Measurements from ENCODE around the gene RSPO1.
A peak's percentile ranks its signal among the peaks of the same experiment; 100 is the strongest.
"Not testable (repeated sequence)": the region's sequence is repeated elsewhere in the genome, so short reads cannot be mapped to it uniquely, and the experiment has no call there.

The RSPO1 gene

DNA sequence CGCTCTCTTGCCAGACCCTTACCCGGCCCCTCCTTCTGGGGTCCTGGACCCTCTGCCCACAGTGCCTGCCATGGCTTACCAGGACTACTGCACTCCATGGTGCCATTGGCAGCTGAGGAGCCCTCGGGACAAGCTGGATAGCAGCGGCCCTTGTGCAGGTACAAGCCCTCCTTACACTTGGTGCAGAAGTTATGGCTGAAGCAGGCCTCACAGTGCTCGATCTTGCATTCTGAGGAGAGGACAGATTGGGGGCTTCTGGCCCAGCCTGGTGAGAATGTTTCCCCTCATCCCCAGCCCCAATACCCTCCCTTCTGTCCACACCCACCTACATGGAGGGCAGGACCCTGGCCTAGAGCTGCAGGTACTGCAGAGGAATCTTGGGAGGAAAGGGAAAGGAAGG is 20.6 kb downstream of the RSPO1 start:
- no peak for DNase-seq (ENCODE audit: low spot score)

- no peak for DNase-seq (ENCODE audit: low spot score)
These were observed 22.5 kb downstream of the RSPO1 start for GRCh38 chr1:37612186-37612585.

- DNase-seq (ENCODE audit: low spot score), result no peak
These were observed 24.7 kb downstream of the RSPO1 start for GRCh38 chr1:37609994-37610393.

GRCh38 chr1:37609002-37609401 is 25.7 kb downstream of the RSPO1 start:
- DNase-seq (ENCODE audit: low spot score), result no peak

DNA sequence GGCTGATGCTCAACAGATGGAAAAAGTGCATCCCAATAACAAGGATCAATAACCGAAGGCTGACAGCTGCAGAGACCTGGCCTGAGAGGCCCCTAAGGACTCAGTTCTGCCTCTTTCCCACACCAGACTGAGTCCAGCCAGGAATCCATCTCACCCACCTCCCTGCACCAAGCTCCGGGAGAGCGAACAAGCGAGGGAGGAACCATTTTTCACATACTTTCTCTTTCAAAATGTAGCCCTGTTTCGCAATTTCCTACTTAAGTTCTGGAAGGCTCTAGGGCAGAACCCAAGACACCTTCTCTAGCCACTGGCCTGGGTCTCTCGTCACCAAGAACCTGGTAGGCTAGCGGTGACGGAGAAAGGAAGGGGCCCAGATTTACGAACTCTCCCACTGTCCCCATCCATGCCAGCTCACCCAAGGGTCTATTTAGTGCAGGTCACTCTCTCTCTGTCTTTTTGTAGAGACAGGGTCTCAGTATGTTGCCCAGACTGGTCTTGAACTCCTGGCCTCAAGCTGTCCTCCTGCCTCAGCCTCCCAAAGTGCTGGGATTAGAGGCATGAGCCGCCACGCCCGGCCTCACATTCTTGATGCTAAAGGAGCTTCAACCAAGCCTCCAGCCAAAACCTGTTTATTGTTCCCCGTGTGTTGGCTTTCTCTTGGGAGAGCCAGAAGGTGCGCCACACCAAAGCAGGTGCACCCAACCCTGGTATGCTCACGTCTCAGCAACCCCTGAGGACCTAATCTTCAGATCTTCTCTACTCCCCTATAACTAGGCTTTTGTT is 28.0 kb downstream of the RSPO1 start:
- no peak for DNase-seq (ENCODE audit: low spot score)

DNA sequence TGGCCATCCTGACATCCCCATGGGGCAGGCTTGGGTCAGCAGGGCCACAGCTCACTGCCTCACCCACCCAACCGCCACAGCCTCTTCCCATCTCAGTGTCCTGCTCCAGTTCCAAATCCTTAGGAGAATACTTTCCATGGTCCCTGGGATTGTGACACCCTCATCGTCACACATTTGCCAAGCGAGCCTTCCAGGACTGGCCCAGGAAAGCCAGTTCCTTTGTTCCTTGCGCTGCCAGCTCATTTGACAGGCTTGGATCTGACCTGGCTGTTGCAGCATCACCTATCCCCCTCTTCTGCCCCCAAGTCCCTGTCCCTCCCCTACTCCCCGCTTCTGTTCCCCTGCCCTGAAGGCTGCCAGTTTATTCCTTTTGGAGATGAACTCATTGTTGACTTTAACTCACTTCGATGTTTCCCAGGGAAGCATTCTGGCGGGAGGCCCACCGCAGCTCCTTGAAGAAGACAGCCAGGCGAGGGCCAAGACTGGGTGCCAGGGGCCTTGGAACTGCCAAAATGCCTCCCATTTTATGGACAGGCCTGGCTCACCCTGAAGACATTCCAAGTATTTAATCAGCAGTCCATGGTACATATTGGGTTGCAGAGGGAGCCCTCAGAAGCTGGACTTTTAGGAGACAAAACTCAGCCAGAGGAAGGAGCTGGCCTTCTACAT is 28.8 kb downstream of the RSPO1 start:
- DNase-seq (ENCODE audit: low spot score), result no peak

GRCh38 chr1:37605061-37605650 is 29.5 kb downstream of the RSPO1 start:
- DNase-seq (ENCODE audit: low spot score), result no peak

GRCh38 chr1:37602750-37603694 is 31.7 kb downstream of the RSPO1 start:
- DNase-seq (ENCODE audit: low spot score), result peak; percentile 68

DNA sequence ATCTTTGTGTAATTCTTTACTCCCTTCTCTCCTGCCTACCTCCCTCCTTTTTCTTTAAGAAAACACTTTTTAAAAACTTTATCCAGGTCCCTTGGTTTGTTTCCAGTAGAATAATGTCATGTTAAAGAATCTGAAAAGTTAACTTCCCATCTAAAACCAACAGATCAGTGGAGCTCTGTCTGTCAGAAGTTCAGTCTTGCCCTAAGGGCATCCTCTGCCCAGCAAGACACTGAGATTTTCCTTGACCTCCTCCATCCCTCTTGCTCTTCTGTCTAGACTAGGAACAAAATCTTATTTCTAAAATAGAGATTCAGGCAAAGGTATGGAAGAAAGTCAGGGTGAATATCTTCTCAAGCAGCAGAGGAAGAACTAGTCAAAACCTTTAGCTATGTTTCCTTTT is 33.3 kb downstream of the RSPO1 start:
- DNase-seq (ENCODE audit: low spot score), result no peak

DNA sequence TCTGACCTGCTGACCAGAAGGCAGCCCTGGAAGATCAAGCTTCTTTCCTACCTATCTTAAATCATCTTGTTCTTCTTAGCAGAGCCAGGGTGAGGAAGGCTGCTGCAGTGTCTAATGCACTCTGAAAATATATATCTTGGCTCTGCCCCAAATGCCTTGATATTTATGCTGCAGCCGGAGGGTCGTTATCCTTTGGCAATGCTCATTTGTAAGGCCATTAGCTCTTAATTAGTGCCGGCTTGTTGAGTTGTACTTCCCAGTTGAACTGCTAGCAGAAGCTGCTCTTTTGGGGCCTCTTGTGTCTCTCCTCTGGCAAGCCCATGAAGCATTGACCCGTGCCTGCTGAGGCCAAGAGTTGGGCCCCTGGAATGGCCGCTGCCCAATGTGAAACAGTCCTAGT is 34.8 kb downstream of the RSPO1 start:
- DNase-seq (ENCODE audit: low spot score), result no peak

DNA sequence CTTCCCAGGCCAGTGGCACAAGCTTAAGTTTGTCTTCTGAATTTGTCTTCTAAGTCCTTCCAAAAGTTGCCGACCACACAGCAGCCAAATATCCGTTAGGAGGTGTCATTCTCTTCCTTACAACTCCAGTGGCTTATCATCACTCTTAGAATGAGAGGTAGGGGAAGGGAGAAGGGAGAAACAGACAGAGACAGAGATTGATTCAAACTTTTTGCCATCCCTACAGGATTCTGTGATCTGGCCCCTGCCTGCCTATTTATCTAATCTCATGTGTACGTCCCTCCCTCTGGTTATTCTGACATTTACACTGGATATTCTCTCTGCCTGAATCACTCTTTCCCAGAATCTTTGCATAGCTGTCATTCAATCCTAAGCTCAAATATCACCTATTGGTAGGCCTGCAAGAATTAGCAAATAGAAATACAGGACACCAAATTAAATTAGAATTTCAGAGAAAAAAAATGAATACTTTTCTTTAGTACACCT is 38.5 kb downstream of the RSPO1 start:
- DNase-seq (ENCODE audit: low spot score), result no peak

DNA sequence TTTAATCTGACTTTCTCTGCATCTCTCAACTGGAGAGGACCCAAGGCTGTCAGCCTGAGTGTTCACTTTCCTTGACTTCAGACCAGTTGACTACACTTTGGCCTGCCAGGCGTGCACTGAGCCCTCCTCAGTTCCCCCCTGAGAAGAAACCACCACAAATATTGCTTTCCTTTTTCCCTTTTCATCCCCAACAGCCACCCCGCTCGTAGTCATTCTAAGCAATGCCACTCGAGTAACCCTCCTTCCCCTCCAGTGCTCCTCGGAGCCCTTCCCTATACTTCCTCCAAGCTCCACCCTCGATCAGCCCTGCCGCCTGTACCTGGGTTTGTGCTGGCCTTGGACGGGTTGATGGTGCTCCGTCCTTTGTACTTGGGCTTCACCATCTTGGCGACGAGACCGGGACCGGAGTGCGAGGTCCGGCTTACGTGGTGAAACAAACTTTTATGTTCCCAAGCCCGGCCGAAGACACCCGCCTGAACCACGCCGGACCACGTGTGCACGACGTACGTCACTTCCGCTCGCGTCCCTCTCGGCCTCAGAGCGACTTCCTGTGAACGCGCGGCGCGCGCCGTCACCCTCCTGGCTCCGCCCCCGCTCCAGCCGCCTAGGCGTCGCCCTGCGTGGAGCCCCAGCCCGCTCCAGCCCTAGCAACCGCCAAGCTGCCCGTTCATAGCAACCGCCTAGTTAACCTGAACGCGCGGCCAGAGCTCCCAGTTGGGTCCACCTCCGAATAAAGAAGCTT is 39.1 kb downstream of the RSPO1 start, which contains the start of gene GNL2:
TSS of gene GNL2 (minus strand) at position 498 of the 742 bp plus-strand sequence. CDS start at position 383, 115 bp downstream.
- DNase-seq (ENCODE audit: low spot score), result peak; percentile 94

- no peak for DNase-seq (ENCODE audit: low spot score)
These were observed 41.0 kb downstream of the RSPO1 start for GRCh38 chr1:37593726-37594125.

DNA sequence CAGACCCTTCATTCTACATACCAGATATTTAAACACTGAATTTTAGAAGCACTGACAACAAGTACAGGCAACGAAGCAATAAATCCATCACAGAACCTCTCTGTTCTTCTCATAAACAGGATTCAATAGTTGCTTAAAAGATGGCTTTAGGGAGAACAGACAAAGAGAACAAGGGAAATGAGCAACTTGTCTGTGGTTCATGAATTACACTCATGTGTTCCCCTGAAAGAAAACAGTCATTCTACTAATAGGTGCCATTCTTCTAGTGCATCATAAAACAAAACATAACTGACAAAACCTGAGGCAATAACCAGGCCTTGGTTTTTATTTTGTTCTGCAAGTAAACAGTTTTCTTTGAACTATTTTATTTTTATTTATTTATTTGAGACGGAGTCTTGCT is 45.8 kb downstream of the RSPO1 start:
- DNase-seq (ENCODE audit: low spot score), result no peak

- DNase-seq (ENCODE audit: low spot score), result not testable (repeated sequence)
These were observed 50.1 kb downstream of the RSPO1 start for GRCh38 chr1:37584544-37584943.

- no peak for DNase-seq (ENCODE audit: low spot score)
These were observed 59.0 kb downstream of the RSPO1 start for GRCh38 chr1:37575692-37576091.

DNA sequence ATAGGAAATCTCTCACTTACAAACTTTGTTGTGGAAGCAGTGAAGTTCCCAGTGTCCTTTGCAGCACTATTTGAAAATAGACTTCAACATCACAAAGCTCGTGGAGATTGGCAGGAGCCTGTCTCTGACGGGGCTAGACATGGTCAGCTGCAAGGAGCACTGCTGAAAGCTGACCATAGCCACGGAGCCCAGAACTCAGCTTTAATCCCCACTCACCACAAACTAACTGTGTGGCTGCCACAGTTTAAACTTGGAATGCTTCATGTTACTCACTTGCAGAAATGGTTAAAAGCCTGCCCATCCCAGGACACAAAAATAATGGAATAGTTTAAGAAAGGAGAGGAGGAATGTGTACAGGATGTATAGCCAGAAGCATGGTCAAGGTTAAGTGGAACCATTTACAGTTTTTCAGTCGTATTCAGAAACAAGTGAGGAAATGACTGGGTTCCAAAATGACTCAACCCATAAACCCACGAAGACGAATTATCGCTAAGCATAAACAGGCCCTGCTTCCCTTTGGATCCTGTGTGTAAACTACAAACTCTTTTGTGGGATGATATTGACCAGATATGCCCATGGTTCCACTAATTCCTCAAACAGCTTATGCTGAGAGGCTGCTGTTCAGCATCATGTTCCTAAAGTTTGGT is 59.7 kb downstream of the RSPO1 start:
- no peak for DNase-seq (ENCODE audit: low spot score)

- DNase-seq (ENCODE audit: low spot score), result no peak
These were observed 64.0 kb downstream of the RSPO1 start for GRCh38 chr1:37570528-37571334.

DNA sequence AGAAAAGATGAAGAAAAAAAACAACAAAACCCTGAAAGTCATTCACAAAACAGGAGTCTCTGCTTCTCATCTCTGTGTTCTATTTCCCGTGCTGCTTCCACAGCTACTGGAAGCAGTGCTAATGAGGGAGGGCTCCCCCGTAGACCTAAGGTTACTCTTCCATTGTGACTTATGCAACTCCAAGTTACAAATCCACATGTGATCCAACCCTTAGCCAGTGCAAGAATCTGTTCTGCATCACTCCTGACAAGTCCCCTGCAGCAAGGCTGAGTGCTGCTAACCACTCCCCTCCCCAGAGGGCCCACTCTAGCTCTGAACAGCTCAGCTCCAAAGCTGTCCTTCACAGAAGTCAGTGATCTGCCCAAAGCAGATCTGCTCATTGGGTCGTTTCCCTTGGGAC is 67.7 kb downstream of the RSPO1 start:
- no peak for DNase-seq (ENCODE audit: low spot score)

GRCh38 chr1:37564892-37565291 is 69.8 kb downstream of the RSPO1 start:
- DNase-seq (ENCODE audit: low spot score), result no peak
